HEK293 (cell line): ENCODE measurements around the gene CTNNA2.

Experiments
- CTCF ChIP-seq: fragments of 450-650 bp; formaldehyde crosslinking; IDR thresholded peaks from 2 replicates; pipeline ENCODE4 v1.5.1; 2016; ENCODE audit warnings: missing biosample characterization, missing genetic modification characterization
- ZNF121 ChIP-seq: fragments of 450-650 bp; formaldehyde crosslinking; IDR thresholded peaks from 2 replicates; pipeline ENCODE4 v1.5.1; 2016; ENCODE audit warnings: missing biosample characterization, missing genetic modification characterization
- ZNF37A ChIP-seq: fragments of 450-650 bp; IDR thresholded peaks from 2 replicates; pipeline ENCODE4 v1.5.1; 2018; ENCODE audit warnings: missing biosample characterization, missing genetic modification characterization

GRCh38 chr2:80149991-80150390 is 637.1 kb downstream of the CTNNA2 start:
- no peak for TF ChIP-seq ZNF121 (tag by site-specific recombination)
- no peak for TF ChIP-seq CTCF (tag by site-specific recombination)
- no peak for TF ChIP-seq ZNF37A (tag by site-specific recombination)
